K562 (cell line): ENCODE data around the gene UTS2R. TPM values are rescaled to one million over a fixed set of nuclear protein-coding genes. Genes with fewer than 3 reads are reported as not detected.

Experiments
- ATAC-seq: fragments of 200-7000 bp; cut with Tn5 transposase; 3 replicates; pipeline ENCODE4 v1.9.1; 2020; ENCODE audit warnings: moderate library complexity
- BruUV-seq: library from RNA; stranded (reverse); fragments of 400-500 nt; replicated peaks from 2 replicates; lab custom pipeline; 2021; lab: Mats Ljungman, UMichigan
- CTCF ChIA-PET: fragments of 300-600 bp; formaldehyde crosslinking; extraction: SDS; loops from one replicate; lab custom pipeline; 2021; ENCODE audit warnings: low intra/inter-chr PET ratio; lab: Yijun Ruan, JAX
- POLR2A ChIA-PET: fragments of 300-600, 350-650 bp; sonication (Branson Sonifier 250); formaldehyde crosslinking; extraction: SDS; loops from one replicate; lab custom pipeline; 2021; ENCODE audit warnings: antibody characterized with exemption, inconsistent platforms; lab: Yijun Ruan, JAX
- DNase-seq, 4 experiments: peaks; one replicate each; pipeline versions ENCODE4 v3.0.0 to v3.0.0-alpha.2; 2011 to 2018; ENCODE audit warnings: low spot score in 3 of 4, mixed read lengths in 3 of 4; ENCODE audit errors: extremely low read depth in 1 of 4
- FAIRE-seq: peaks from 2 replicates; lab custom pipeline; 2011; peaks lifted over from hg19 to GRCh38; lab: Jason Lieb, UNC
- H2AFZ ChIP-seq: 2 replicates; pipeline ENCODE4 v1.6.0; 2011; ENCODE audit warnings: low read depth, low read length, control low read depth, inconsistent platforms
- H3K27ac ChIP-seq: fragments of 200-600 bp; 3 replicates; pipeline ENCODE4 v1.8.0; 2011; ENCODE audit warnings: low read depth, mild to moderate bottlenecking, control low read depth, inconsistent platforms, low read length, moderate library complexity, mixed read lengths; ENCODE audit errors: extremely low read depth
- H3K27me3 ChIP-seq, 2 experiments: fragments of 300-600 bp in 1 of 2; 2 replicates in 1 of 2; 3 replicates in 1 of 2; pipeline versions ENCODE4 v1.6.0 to v1.8.0; 2011; ENCODE audit warnings: inconsistent platforms in 2 of 2, low read length in 2 of 2, mild to moderate bottlenecking in 1 of 2, mixed read lengths in 1 of 2, moderate library complexity in 1 of 2; ENCODE audit not compliant: control insufficient read depth in 2 of 2, insufficient read depth in 2 of 2
- H3K36me3 ChIP-seq: fragments of 300-600 bp; 3 replicates; pipeline ENCODE4 v1.8.0; 2011; ENCODE audit warnings: mild to moderate bottlenecking, low read length, inconsistent platforms; ENCODE audit not compliant: control insufficient read depth, insufficient read depth
- H3K4me1 ChIP-seq, 2 experiments: fragments of 200-600 bp in 1 of 2; replicated peaks in 1 of 2; 2 replicates in 1 of 2; 3 replicates in 1 of 2; pipeline versions ENCODE4 v1.5.1 to v1.8.0; 2011; ENCODE audit warnings: inconsistent platforms in 2 of 2, low read length in 2 of 2, mild to moderate bottlenecking in 1 of 2, mixed read lengths in 1 of 2, moderate library complexity in 1 of 2; ENCODE audit not compliant: control insufficient read depth in 2 of 2, insufficient read depth in 2 of 2
- H3K4me2 ChIP-seq: 2 replicates; pipeline ENCODE4 v1.6.1; 2011; ENCODE audit warnings: low read length, control low read depth, inconsistent platforms, mixed read lengths; ENCODE audit not compliant: insufficient read depth
- H3K4me3 ChIP-seq: fragments of 200-600 bp; sonication (generic), shearing (Covaris generic); 2 replicates; pipeline ENCODE4 v1.5.1; 2016; ENCODE audit warnings: control low read depth, inconsistent platforms
- H3K79me2 ChIP-seq: fragments of 200-600 bp; 3 replicates; pipeline ENCODE4 v1.8.0; 2011; ENCODE audit warnings: low read length, inconsistent platforms; ENCODE audit not compliant: control insufficient read depth, insufficient read depth
- H3K9ac ChIP-seq, 2 experiments: 2 replicates each; pipeline versions ENCODE4 v1.6.0 to v1.6.1; 2011; ENCODE audit warnings: low read depth in 2 of 2, low read length in 2 of 2, control low read depth in 1 of 2, inconsistent platforms in 1 of 2, mild to moderate bottlenecking in 1 of 2, mixed read lengths in 1 of 2; ENCODE audit not compliant: insufficient read depth in 1 of 2
- H3K9me1 ChIP-seq: one replicate; pipeline ENCODE4 v1.6.0; 2011; ENCODE audit warnings: inconsistent platforms, mild to moderate bottlenecking, low read length, moderate library complexity; ENCODE audit not compliant: control insufficient read depth, insufficient read depth
- H3K9me3 ChIP-seq: replicated peaks from 2 replicates; pipeline ENCODE4 v1.5.1; 2011; ENCODE audit warnings: low read depth, low read length, inconsistent platforms; ENCODE audit not compliant: control insufficient read depth, insufficient read depth
- H4K20me1 ChIP-seq: replicated peaks from 2 replicates; pipeline ENCODE4 v1.6.1; 2011; ENCODE audit warnings: low read length, inconsistent platforms, mixed read lengths; ENCODE audit not compliant: control insufficient read depth, insufficient read depth
- MCM3 ChIP-seq: fragments of 450-650 bp; IDR thresholded peaks from 2 replicates; pipeline ENCODE4 v1.6.1; 2016
- MTA1 ChIP-seq: fragments of 450-650 bp; IDR thresholded peaks from 2 replicates; pipeline ENCODE4 v1.6.1; 2017; ENCODE audit warnings: borderline replicate concordance
- NEUROD1 ChIP-seq: fragments of 150-350 bp; IDR thresholded peaks from 2 replicates; pipeline ENCODE4 v1.6.1; 2014; ENCODE audit warnings: borderline replicate concordance, low read length, low read depth; ENCODE audit not compliant: partially characterized antibody
- NR1H2 ChIP-seq: sonication (generic); formaldehyde crosslinking; IDR thresholded peaks from 2 replicates; pipeline ENCODE4 v1.4.0; 2020; ENCODE audit warnings: mild to moderate bottlenecking, missing genetic modification reagents
- NUFIP1 ChIP-seq: fragments of 450-650 bp; IDR thresholded peaks from 2 replicates; pipeline ENCODE4 v1.6.1; 2018; ENCODE audit not compliant: partially characterized antibody
- ZNF778 ChIP-seq: fragments of 450-650 bp; formaldehyde crosslinking; IDR thresholded peaks from 2 replicates; pipeline ENCODE4 v1.4.0; 2020; ENCODE audit warnings: mild to moderate bottlenecking, moderate library complexity
- WGBS: fragments of 100-300 bp; shearing (Covaris generic); methylation state at CpG from one replicate; pipeline ENCODE4 v1.1.6; 2016; ENCODE audit warnings: low coverage, mixed read lengths; ENCODE audit not compliant: insufficient coverage; ENCODE audit errors: missing lambda C conversion rate; 5-methylcytosine and 5-hydroxymethylcytosine counted together
- in situ Hi-C: fragments of 300-500 bp; cut with MboI; formaldehyde crosslinking; loops from 4 replicates; pipeline ENCODE4 v1.15.0; 2018; ENCODE audit warnings: inconsistent platforms, mixed read lengths
- intact Hi-C: fragments of 100-400 bp; cut with micrococcal nuclease; formaldehyde crosslinking; loops from 2 replicates; pipeline ENCODE4 v1.14.2; 2022
- polyA plus RNA-seq, 8 experiments: library from polyadenylated mRNA; depleted of rRNA in 4 of 8; stranded (reverse) in 5 of 8; unstranded in 3 of 8; fragments of >200 nt; fragmentation: Nextera tagmentation in 2 of 8; fragmentation: Illumina TruSeq in 1 of 8; extraction: Ambion mirVana in 2 of 8; extraction: Trizol in 1 of 8; gene quantifications; 2 replicates each; pipeline versions ENCODE4 v1.2.1 to v1.2.3, GENCODE V29; 2011 to 2014; ENCODE audit warnings: inconsistent platforms in 1 of 8, missing spikeins in 1 of 8
- total RNA-seq, 7 experiments: library from RNA; depleted of rRNA in 6 of 7; stranded (reverse); fragments of >200 nt in 6 of 7; fragmentation: Illumina TruSeq in 2 of 7; extraction: Trizol in 2 of 7; gene quantifications; 2 replicates each; pipeline versions ENCODE4 v1.2.1 to v1.2.3, GENCODE V29; 2011 to 2021; ENCODE audit warnings: low replicate concordance in 1 of 7
- TF ChIP-seq, protein P1 (sequence below): sonication (generic); formaldehyde crosslinking; IDR thresholded peaks from 2 replicates; pipeline ENCODE4 v1.8.0; 2023; ENCODE audit warnings: mild to moderate bottlenecking, missing genetic modification reagents

Gene UTS2R
- total and polyA plus RNA-seq, 9 of the 15 experiments (the other 6 are each of a cell fraction or from before 2014, with no cell fraction given): 0.22 TPM; not detected in 8

DNA sequence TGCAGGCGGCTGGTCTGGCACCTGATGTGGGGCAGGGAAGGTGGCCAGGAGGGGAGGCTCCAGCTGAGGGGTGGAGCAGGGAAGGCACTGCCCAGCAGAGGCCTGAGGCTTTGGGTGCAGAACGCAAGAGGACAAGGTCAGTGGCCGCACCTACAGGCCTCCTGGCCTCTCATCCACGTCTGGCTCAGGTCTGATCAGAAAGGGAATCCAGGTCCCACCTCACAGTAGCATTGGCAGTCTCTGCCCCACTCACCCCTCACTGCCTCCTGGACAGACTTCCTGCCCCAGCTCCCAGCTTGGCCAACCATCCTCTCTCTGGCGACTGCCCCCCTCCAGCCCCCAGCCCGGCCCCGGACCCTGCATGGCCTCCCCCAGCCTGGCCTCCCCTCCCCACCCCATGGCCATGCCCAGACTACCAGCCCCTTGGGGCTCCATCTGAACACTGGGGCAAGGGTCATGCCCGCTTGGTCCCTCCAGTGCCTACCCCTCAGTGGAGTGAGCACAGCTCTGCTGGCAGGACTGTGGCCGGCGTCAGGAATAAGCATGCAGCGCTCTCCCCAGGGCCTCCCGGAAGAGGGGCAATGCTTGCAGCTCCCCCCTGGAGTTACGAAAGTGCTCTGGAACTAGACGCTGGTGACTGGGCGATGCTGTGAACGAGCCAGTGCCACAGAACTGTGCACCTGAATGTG lies 4.6 kb downstream of the UTS2R start:
- Histone ChIP-seq H3K36me3 (no peaks in the 10 kb centered on the region), H3K9me1 (no peaks in the 10 kb centered on the region), H4K20me1 (no peaks in the 10 kb centered on the region), H3K4me1 (peaks cover 3 to 59% of the 10 kb centered on the region in 2 experiments; a peak in 3 of 5 replicates), H3K27ac (no peak overlapping the region), H3K9ac (peak overlapping the region in 1 of 2 experiments; percentile 28; a peak in 1 of 4 replicates), H3K4me3 (no peak overlapping the region), H2AFZ (no peak overlapping the region), H3K79me2 (no peaks in the 10 kb centered on the region), H3K4me2 (no peak overlapping the region), H3K9me3 (no peaks in the 10 kb centered on the region), H3K27me3 (no peaks in the 10 kb centered on the region)
- POLR2A ChIA-PET: interaction anchor here (0.6 to 1.6 kb wide), 2 partner anchors 9 to 10 kb away, joined by 3 read pairs; no protein-coding TSS in a partner anchor
- intact Hi-C loops: no loop called here
- no TSS peak for BruUV-seq
- no peak for FAIRE-seq
- no peak for ATAC-seq
- TF ChIP-seq MCM3: no peak
- TF ChIP-seq NUFIP1: no peak
- no peak for TF ChIP-seq NEUROD1
- no peak for TF ChIP-seq MTA1
- TF ChIP-seq, protein P1, sequence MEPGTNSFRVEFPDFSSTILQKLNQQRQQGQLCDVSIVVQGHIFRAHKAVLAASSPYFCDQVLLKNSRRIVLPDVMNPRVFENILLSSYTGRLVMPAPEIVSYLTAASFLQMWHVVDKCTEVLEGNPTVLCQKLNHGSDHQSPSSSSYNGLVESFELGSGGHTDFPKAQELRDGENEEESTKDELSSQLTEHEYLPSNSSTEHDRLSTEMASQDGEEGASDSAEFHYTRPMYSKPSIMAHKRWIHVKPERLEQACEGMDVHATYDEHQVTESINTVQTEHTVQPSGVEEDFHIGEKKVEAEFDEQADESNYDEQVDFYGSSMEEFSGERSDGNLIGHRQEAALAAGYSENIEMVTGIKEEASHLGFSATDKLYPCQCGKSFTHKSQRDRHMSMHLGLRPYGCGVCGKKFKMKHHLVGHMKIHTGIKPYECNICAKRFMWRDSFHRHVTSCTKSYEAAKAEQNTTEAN (CRISPR knock-in tag): no peak
- no peak for TF ChIP-seq NR1H2 (CRISPR knock-in tag)
- no peak for TF ChIP-seq ZNF778 (CRISPR knock-in tag)
- in situ Hi-C loops: no loop called here
- DNase-seq: no peak
- CTCF ChIA-PET: no interaction called here
- 61% methylated on average over 12 of the region's 16 CpGs for WGBS
